AG10803 (cell line): ENCODE results near the gene GP5.

Source experiments
- DNase-seq: peaks from one replicate; pipeline ENCODE4 v3.0.0; 2010; ENCODE audit warnings: low read depth
- H3K4me3 ChIP-seq: 2 replicates; pipeline ENCODE4 v1.5.1; 2011; ENCODE audit warnings: mild to moderate bottlenecking, low read length, control low read depth
- TF ChIP-seq, protein P1 (sequence below): conservative IDR thresholded peaks from 2 replicates; pipeline ENCODE4 v1.5.1; 2011; ENCODE audit warnings: mild to moderate bottlenecking, low read length, control low read depth, inconsistent platforms

The GP5 gene

DNA sequence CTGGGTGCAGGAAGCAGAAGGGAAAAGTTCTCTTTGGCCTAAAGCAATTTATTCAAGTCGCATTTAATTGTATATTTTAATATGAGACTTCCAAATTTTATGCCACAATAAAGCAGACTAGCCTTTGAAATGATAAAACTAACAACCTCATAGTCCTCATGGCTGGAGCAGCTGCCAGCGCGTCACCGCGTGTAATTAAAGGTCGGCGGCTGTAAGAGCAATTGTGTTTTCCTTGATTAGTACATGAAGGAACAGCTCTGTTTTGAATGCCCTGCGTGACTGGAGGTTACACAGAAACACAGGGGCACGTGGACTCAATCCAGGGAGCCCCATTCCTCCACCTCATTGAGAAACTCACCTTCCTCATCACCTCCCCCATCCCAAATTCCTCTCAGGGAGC is 19.4 kb downstream of the GP5 start:
- no peak for DNase-seq
- TF ChIP-seq, protein P1, sequence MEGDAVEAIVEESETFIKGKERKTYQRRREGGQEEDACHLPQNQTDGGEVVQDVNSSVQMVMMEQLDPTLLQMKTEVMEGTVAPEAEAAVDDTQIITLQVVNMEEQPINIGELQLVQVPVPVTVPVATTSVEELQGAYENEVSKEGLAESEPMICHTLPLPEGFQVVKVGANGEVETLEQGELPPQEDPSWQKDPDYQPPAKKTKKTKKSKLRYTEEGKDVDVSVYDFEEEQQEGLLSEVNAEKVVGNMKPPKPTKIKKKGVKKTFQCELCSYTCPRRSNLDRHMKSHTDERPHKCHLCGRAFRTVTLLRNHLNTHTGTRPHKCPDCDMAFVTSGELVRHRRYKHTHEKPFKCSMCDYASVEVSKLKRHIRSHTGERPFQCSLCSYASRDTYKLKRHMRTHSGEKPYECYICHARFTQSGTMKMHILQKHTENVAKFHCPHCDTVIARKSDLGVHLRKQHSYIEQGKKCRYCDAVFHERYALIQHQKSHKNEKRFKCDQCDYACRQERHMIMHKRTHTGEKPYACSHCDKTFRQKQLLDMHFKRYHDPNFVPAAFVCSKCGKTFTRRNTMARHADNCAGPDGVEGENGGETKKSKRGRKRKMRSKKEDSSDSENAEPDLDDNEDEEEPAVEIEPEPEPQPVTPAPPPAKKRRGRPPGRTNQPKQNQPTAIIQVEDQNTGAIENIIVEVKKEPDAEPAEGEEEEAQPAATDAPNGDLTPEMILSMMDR: no peak

GRCh38 chr3:194379231-194379630 is 19.8 kb downstream of the GP5 start:
- no peak overlapping the region for H3K4me3 ChIP-seq
- no peak for DNase-seq
- TF ChIP-seq, protein P1: no peak

More for the DNA sequence above, 19.4 kb downstream of the GP5 start:
- H3K4me3 ChIP-seq: no peak overlapping the region

DNA sequence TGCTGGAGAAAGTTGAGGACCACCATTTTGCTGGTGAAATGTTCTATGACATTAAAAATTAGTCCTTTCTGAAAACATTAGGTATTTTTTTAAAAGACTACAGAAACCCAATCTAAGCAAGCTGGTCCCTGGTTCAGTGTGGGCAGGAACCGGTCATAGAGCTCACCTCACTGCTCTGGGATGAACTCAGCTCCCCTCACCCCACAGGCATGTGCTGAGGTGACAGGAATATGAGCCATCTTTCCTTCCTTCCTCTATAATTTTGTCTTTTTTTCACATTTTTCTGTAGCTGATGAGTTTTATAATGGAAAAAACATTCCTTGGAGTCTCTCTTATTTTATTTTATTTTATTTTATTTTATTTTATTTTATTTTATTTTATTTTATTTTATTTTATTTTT is 21.4 kb downstream of the GP5 start:
- no peak for DNase-seq
- H3K4me3 ChIP-seq: no peak overlapping the region
- TF ChIP-seq, protein P1: no peak

- TF ChIP-seq, protein P1: no peak
- DNase-seq: no peak
- H3K4me3 ChIP-seq: no peak overlapping the region
Observed at GRCh38 chr3:194376241-194376560, 22.9 kb downstream of the GP5 start.

- DNase-seq: no peak
- TF ChIP-seq, protein P1: no peak
- H3K4me3 ChIP-seq: no peak overlapping the region
Observed at GRCh38 chr3:194375473-194376240, 23.4 kb downstream of the GP5 start.

DNA sequence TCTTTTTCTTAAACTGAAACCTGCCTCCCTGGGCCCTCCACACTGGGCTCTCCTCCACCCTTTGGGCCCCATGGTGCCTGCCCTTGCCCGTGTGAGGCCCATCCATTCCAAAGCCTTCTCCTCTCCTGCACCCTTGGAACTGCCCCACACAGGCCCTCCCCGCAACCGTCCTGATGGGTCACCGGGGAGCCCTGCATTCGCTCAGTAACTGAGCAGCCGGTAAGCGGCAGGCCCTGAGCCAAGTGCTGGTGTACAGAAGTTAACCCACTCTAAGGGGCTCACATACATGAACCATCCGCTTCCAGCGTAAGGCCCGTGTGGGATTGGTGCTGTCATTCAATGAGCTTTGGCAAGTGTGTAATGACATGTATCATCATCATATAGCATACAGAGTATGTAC is 24.1 kb downstream of the GP5 start:
- DNase-seq: no peak
- TF ChIP-seq, protein P1: no peak
- no peak overlapping the region for H3K4me3 ChIP-seq

- TF ChIP-seq, protein P1: no peak
- no peak for DNase-seq
- H3K4me3 ChIP-seq: no peak overlapping the region
Observed at GRCh38 chr3:194373899-194374298, 25.2 kb downstream of the GP5 start.
